Ascending aorta (tissue), 2 donors: ENCODE data around the gene FASTKD1. TPM values are rescaled to one million over a fixed set of nuclear protein-coding genes. Genes with fewer than 3 reads are reported as not detected.
"Not testable (repeated sequence)": the region's sequence is repeated elsewhere in the genome, so short reads cannot be mapped to it uniquely, and the experiment has no call there.

ENCODE experiments used
- DNase-seq, 2 donors: peaks; one replicate each; pipeline ENCODE4 v3.0.0-alpha.2; 2019; ENCODE audit warnings: low spot score in 2 of 2
- H3K27ac ChIP-seq, 2 donors: fragments of 200-600 bp; sonication (generic); one replicate each; pipeline ENCODE4 v1.5.1; 2016 to 2017; ENCODE audit warnings: mild to moderate bottlenecking in 1 of 2
- H3K27me3 ChIP-seq: fragments of 200-600 bp; sonication (generic); one replicate; pipeline ENCODE4 v1.5.1; 2017
- H3K36me3 ChIP-seq, 2 donors: fragments of 200-600 bp; sonication (generic); one replicate each; pipeline ENCODE4 v1.5.1; 2016
- H3K4me1 ChIP-seq, 2 donors: fragments of 200-600 bp; sonication (generic); one replicate each; pipeline ENCODE4 v1.5.1; 2016 to 2017; ENCODE audit warnings: mild to moderate bottlenecking in 1 of 2
- H3K4me3 ChIP-seq, 2 donors: fragments of 200-600 bp; sonication (generic); one replicate each; pipeline ENCODE4 v1.5.1; 2016 to 2017; ENCODE audit warnings: mild to moderate bottlenecking in 1 of 2
- H3K9me3 ChIP-seq, 2 donors: fragments of 200-600 bp; sonication (generic); one replicate each; pipeline ENCODE4 v1.5.1; 2016
- intact Hi-C: fragments of 100-400 bp; cut with DNase I; formaldehyde crosslinking; loops from one replicate; pipeline ENCODE4 v1.15.1; 2023
- total RNA-seq: library from RNA; depleted of rRNA; stranded (reverse); fragments of >200 nt; gene quantifications from one replicate; pipeline ENCODE4 v1.1.0, GENCODE V29; 2016
- TF ChIP-seq, protein P1 (sequence below), 3 experiments: fragments of 200-600 bp in 2 of 3; fragments of 450-650 bp in 1 of 3; sonication (generic) in 2 of 3; IDR thresholded peaks; one replicate each; pipeline ENCODE4 v1.5.1; 2016 to 2019; ENCODE audit warnings: antibody characterized with exemption in 3 of 3, mild to moderate bottlenecking in 1 of 3, moderate library complexity in 1 of 3

Gene FASTKD1
- total RNA-seq, 1 donor from 2014 or later = 5.5 TPM

DNA sequence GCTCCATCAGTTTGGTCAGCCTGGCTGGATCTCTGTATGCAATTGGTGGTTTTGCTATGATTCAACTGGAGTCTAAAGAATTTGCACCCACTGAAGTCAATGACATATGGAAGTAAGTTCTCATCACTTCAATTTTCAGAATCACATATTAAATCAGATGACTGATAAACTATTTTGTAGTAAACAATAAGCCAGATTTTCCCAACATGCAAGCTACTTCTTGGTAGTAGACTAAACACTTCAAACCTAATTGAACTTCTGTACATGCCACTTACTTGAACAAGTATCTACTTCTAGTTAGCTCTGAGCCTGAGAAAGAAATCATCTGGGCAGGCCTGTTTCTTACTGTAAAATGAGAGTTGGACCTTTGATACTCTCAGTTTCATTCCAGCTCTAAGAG is 52.8 kb downstream of the FASTKD1 start:
- no peak overlapping the region for H3K4me3 ChIP-seq
- TF ChIP-seq, protein P1, sequence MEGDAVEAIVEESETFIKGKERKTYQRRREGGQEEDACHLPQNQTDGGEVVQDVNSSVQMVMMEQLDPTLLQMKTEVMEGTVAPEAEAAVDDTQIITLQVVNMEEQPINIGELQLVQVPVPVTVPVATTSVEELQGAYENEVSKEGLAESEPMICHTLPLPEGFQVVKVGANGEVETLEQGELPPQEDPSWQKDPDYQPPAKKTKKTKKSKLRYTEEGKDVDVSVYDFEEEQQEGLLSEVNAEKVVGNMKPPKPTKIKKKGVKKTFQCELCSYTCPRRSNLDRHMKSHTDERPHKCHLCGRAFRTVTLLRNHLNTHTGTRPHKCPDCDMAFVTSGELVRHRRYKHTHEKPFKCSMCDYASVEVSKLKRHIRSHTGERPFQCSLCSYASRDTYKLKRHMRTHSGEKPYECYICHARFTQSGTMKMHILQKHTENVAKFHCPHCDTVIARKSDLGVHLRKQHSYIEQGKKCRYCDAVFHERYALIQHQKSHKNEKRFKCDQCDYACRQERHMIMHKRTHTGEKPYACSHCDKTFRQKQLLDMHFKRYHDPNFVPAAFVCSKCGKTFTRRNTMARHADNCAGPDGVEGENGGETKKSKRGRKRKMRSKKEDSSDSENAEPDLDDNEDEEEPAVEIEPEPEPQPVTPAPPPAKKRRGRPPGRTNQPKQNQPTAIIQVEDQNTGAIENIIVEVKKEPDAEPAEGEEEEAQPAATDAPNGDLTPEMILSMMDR (IDR thresholded peaks at IDR 0.05) = no peak
- no peak for DNase-seq
- H3K27ac ChIP-seq = no peak overlapping the region
- H3K27me3 ChIP-seq = no peaks in the 10 kb centered on the region
- H3K4me1 ChIP-seq = no peaks in the 10 kb centered on the region
- intact Hi-C loops = loop anchor here (10.0 kb wide), 1 partner anchor 404 kb away; no protein-coding TSS in a partner anchor
- peaks cover 0 to 11% of the 10 kb centered on the region in 2 donors for H3K36me3 ChIP-seq
- H3K9me3 ChIP-seq = no peaks in the 10 kb centered on the region

DNA sequence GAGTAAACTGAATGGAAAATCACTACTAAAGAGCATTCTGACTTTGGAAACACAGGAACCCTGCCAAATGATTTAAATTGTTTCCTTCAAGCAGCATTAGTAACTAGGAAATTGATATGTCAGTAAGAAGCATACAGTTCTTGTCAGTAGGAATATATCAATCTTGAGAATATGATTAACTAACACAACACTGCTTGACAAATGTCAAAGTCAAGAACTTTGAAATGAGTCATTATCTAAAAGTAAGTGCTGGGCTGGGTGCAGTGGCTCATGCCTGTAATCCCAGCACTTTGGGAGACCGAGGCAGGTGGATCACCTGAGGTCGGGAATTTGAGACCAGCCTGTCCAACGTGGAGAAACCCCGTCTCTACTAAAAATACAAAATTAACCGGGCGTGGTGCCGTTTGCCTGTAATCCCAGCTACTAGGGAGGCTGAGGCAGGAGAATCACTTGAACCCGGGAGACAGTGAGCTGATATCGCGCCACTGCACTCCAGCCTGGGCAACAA is 57.1 kb downstream of the FASTKD1 start:
- H3K36me3 ChIP-seq, H3K9me3 ChIP-seq, DNase-seq, H3K27ac ChIP-seq, H3K4me3 ChIP-seq, H3K27me3 ChIP-seq, intact Hi-C loops, H3K4me1 ChIP-seq: not testable (repeated sequence)

DNA sequence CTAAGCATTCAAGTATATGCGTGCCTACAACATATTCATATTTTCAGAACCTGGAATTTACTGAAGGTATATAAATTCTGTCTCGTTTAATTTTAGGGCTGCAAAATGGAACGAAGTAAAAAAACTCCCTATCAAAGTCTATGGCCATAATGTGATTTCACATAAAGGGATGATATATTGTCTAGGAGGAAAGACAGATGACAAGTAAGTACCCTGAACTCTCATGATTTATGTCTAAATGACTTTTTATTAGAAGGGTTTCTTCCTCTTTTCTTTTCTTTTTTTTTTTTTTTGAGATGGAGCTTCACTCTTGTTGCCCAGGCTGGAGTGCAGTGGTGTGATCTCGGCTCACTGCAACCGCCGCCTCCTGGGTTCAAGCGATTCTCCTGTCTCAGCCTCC is 58.9 kb downstream of the FASTKD1 start:
- H3K27ac ChIP-seq, H3K36me3 ChIP-seq, H3K4me1 ChIP-seq, H3K27me3 ChIP-seq, H3K9me3 ChIP-seq, intact Hi-C loops, DNase-seq, H3K4me3 ChIP-seq: not testable (repeated sequence)

DNA sequence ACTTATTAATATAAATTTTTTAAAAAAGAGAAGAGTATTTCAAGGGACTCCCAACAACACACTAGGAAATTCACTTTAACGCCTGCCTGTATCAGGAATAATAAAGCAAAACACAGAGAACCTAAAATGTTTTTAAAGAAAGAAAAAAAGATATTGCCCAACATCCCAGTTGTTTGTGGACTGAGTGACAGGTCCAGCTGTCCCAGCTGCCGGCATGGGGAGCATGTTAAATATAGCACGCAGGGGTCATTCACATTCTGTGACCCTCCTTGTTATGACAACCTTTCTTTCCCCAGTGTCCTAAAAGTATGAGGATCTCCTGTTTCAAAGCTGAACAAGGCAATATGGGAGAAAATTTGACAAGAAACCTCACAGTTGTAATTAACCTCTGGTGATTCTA is 59.7 kb downstream of the FASTKD1 start:
- peaks cover 0 to 2% of the 10 kb centered on the region in 2 donors for H3K4me1 ChIP-seq
- no peak overlapping the region for H3K27ac ChIP-seq
- no peaks in the 10 kb centered on the region for H3K9me3 ChIP-seq
- H3K27me3 ChIP-seq = no peaks in the 10 kb centered on the region
- no peak overlapping the region for H3K4me3 ChIP-seq
- H3K36me3 ChIP-seq = no peaks in the 10 kb centered on the region
- DNase-seq = no peak
- intact Hi-C loops = no loop called here
- TF ChIP-seq, protein P1 (IDR thresholded peaks at IDR 0.05) = no peak

DNA sequence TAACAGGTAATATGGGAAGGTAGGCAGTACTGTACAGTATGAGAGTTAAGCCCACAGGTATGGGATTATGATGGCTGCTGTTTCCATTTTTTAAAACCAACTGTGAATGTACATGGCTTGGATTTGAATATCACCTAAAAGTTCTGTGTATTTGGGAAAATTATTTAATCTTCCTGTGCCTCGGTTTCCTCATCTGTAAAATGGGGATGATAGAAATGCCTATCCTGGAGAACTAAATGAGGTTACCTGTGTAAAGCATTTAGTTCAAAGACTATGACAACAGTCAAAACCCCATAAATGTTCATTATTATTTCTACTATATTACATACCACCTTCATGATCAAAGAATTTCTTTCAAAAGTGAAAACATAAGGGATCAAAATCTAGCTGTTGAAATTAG is 60.6 kb downstream of the FASTKD1 start:
- H3K9me3 ChIP-seq = no peaks in the 10 kb centered on the region
- intact Hi-C loops = no loop called here
- TF ChIP-seq, protein P1 (IDR thresholded peaks at IDR 0.05) = no peak
- H3K4me1 ChIP-seq = peaks cover 0 to 2% of the 10 kb centered on the region in 2 donors
- no peak overlapping the region for H3K4me3 ChIP-seq
- H3K27me3 ChIP-seq = no peaks in the 10 kb centered on the region
- H3K36me3 ChIP-seq = no peaks in the 10 kb centered on the region
- no peak for DNase-seq
- no peak overlapping the region for H3K27ac ChIP-seq

DNA sequence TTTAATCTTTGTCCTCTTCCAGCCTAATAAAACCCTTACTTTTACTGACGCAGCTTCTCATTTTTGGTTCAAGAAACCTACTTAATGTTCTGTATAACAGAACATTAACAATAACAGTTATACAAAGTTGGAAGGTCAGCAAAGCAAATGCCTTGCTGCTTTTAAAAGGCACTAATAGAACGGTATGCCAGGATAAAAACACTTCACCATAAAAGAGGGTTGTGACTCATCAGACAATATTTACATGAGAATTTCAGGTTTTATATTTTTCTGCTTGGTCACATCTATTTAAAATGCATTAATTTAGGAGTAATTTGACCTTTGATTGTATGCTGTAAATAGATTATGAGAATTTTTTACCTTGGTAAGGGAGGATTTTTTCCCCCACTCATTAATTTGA is 61.1 kb downstream of the FASTKD1 start:
- DNase-seq = no peak
- intact Hi-C loops = no loop called here
- no peaks in the 10 kb centered on the region for H3K9me3 ChIP-seq
- TF ChIP-seq, protein P1 (IDR thresholded peaks at IDR 0.05) = no peak
- no peaks in the 10 kb centered on the region for H3K27me3 ChIP-seq
- no peak overlapping the region for H3K4me3 ChIP-seq
- peaks cover 0 to 2% of the 10 kb centered on the region in 2 donors for H3K4me1 ChIP-seq
- no peak overlapping the region for H3K27ac ChIP-seq
- H3K36me3 ChIP-seq = no peaks in the 10 kb centered on the region

DNA sequence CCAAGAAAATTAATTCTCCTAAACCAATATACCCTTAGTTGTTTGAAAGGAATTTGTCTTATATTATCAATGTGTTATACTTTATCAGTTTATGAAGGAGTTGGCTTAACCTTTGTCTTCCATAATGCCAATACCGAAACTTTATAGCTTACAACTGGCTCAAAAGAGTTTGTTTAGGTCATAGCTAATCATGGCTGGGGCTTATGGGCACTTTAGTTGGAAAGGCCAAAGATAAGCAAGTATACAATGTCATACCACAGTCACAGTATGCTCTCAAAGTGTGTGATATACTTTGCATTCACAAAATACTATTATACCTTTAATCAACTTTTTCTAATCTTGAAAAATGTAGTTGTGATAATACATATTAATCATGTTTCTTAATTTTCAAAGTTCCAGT is 61.8 kb downstream of the FASTKD1 start:
- H3K4me1 ChIP-seq = peaks cover 0 to 2% of the 10 kb centered on the region in 2 donors
- H3K4me3 ChIP-seq = no peak overlapping the region
- TF ChIP-seq, protein P1 (IDR thresholded peaks at IDR 0.05) = no peak
- H3K27ac ChIP-seq = no peak overlapping the region
- DNase-seq = no peak
- H3K36me3 ChIP-seq = no peaks in the 10 kb centered on the region
- H3K9me3 ChIP-seq = no peaks in the 10 kb centered on the region
- intact Hi-C loops = no loop called here
- no peaks in the 10 kb centered on the region for H3K27me3 ChIP-seq
